GM12878 (cell line): ENCODE measurements around the gene AQP9.

ENCODE experiments used
- CBX3 ChIP-seq: fragments of 200-600 bp; sonication (generic); IDR thresholded peaks from 2 replicates; pipeline ENCODE4 v1.6.1; 2016; ENCODE audit warnings: low read depth, borderline replicate concordance
- CTCF ChIP-seq, 3 experiments: IDR thresholded peaks in 2 of 3; conservative IDR thresholded peaks in 1 of 3; 2 replicates each; pipeline ENCODE4 v1.5.1; 2011; ENCODE audit warnings: low read depth in 3 of 3, low read length in 3 of 3, mild to moderate bottlenecking in 3 of 3, control low read depth in 2 of 3, moderate library complexity in 2 of 3, inconsistent platforms in 1 of 3, mixed read lengths in 1 of 3; ENCODE audit not compliant: control insufficient read depth in 2 of 3, insufficient read depth in 1 of 3; ENCODE audit errors: extremely low read depth in 1 of 3
- JUND ChIP-seq: IDR thresholded peaks from 2 replicates; pipeline ENCODE4 v1.6.1; 2012; ENCODE audit warnings: low read depth, mild to moderate bottlenecking, low read length, improper control_type of control experiment, moderate library complexity
- KLF5 ChIP-seq: fragments of 450-650 bp; IDR thresholded peaks from 2 replicates; pipeline ENCODE4 v1.6.1; 2014; ENCODE audit warnings: mild to moderate bottlenecking; ENCODE audit not compliant: partially characterized antibody
- POLR2A ChIP-seq: IDR thresholded peaks from 2 replicates; pipeline ENCODE4 v1.6.1; 2011; ENCODE audit warnings: low read depth, mild to moderate bottlenecking, low read length
- POLR2AphosphoS5 ChIP-seq: IDR thresholded peaks from 2 replicates; pipeline ENCODE4 v1.6.1; 2011; ENCODE audit warnings: mild to moderate bottlenecking, low read length, inconsistent platforms
- RFX5 ChIP-seq: IDR thresholded peaks from 2 replicates; pipeline ENCODE4 v1.6.1; 2011; ENCODE audit warnings: low read depth, low read length, improper control_type of control experiment

GRCh38 chr15:58141894-58142293 lies 3.7 kb downstream of the AQP9 start:
- TF ChIP-seq POLR2A (no peak), CTCF (IDR thresholded peaks at IDR 0.05 in 2 of 3, conservative IDR thresholded peaks at IDR 0.05 in 1 of 3; ENCODE audit: control insufficient read depth in 2 of 3, extremely low read depth in 1 of 3, insufficient read depth in 1 of 3, low read depth in 3 of 3, low read length in 3 of 3) (no peak), RFX5 (no peak), KLF5 (no peak), JUND (no peak), CBX3 (no peak), POLR2AphosphoS5 (no peak)
